CD1c-positive myeloid dendritic cell (primary cell): Measurements from ENCODE around the gene MNT.
A peak's percentile ranks its signal among the peaks of the same experiment; 100 is the strongest.
"Not testable (repeated sequence)": the region's sequence is repeated elsewhere in the genome, so short reads cannot be mapped to it uniquely, and the experiment has no call there.

Source experiments
- DNase-seq: peaks from one replicate; pipeline ENCODE4 v3.0.0-alpha.2; 2016; ENCODE audit errors: extremely low spot score

The MNT gene, protein sequence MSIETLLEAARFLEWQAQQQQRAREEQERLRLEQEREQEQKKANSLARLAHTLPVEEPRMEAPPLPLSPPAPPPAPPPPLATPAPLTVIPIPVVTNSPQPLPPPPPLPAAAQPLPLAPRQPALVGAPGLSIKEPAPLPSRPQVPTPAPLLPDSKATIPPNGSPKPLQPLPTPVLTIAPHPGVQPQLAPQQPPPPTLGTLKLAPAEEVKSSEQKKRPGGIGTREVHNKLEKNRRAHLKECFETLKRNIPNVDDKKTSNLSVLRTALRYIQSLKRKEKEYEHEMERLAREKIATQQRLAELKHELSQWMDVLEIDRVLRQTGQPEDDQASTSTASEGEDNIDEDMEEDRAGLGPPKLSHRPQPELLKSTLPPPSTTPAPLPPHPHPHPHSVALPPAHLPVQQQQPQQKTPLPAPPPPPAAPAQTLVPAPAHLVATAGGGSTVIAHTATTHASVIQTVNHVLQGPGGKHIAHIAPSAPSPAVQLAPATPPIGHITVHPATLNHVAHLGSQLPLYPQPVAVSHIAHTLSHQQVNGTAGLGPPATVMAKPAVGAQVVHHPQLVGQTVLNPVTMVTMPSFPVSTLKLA

GRCh38 chr17:2400877-2401425 lies at the start of gene MNT:
Gene MNT, minus strand, starts transcription at chr17:2401060. Its CDS starts 348 bp downstream, at chr17:2400712.
- peak; percentile 98 for DNase-seq

GRCh38 chr17:2450016-2450650 lies 49.3 kb upstream of the MNT start:
- DNase-seq = no peak

DNA sequence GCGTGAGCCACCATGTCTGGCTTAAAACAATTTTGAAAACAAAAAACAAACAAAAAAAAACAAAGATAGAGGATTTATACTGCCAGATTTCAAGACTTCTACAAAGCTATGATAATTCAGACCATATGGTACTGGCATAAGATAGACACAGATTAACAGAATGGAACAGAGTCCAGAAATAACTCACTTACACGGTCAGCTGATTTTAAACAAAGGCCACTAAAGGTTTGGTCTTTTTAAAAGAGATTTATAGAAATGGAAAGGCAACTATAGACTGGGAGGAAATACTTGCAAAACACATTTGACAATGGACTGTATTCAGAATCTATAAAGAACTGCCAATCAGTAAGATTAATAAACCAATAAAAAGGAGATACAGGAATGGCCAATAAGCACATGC lies 48.6 kb upstream of the MNT start:
- no peak for DNase-seq

GRCh38 chr17:2447479-2447878 lies 46.6 kb upstream of the MNT start:
- DNase-seq = not testable (repeated sequence)

GRCh38 chr17:2445638-2446037 lies 44.8 kb upstream of the MNT start:
- no peak for DNase-seq

GRCh38 chr17:2444382-2444781 lies 43.5 kb upstream of the MNT start:
- DNase-seq = no peak

GRCh38 chr17:2442166-2442565 lies 41.3 kb upstream of the MNT start:
- no peak for DNase-seq

- no peak for DNase-seq
Measured at GRCh38 chr17:2440930-2441329, 40.1 kb upstream of the MNT start.

- peak; percentile 91 for DNase-seq
Measured at GRCh38 chr17:2439997-2440396, 39.1 kb upstream of the MNT start.

DNA sequence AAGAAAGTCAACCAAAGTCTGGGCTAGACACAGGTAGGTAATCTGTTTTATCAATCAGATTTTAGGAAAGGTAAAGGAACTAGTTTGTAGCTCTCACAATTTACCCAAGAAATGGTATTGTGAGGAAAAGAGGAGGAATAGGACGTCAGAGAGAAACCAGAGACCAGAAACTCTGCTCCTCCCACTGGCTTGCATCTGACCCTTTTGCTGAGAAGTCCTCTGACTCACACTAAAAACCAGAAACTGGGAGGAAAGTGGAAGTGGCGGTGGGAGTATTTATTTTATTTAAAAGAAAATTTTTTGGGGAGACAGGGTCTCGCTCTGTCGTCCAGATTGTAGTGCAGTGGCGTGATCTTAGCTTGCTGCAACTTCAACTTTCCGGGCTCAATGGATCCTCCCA lies 38.0 kb upstream of the MNT start:
- peak; percentile 91 for DNase-seq

DNA sequence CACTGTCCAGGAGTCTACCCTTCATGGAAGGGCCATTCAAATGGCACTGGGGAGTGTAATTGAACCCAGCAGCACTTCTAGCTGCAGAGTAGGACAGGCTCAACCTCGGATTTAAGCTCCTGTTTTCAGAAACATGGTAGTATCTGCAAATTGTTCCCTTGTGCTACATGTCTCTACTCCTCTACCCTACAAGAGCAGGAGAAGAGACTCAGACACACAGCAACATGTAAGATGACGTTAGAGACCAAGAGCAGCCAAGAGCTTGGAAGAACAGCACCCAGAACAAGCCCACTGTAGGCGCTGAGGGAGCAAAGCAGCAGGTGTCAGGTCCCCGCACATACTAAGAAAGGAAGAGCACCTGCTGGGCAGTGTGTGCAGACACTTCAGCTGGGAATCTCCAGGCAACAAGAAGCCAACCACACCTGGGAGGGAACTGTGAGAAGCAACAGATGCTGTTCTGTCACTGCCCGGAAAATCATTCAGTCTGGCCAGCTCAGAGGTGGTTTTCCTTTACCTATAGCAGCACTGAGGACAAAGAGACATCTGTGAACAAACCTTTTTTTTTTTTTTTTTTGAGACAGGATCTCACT lies 35.6 kb upstream of the MNT start:
- no peak for DNase-seq

DNA sequence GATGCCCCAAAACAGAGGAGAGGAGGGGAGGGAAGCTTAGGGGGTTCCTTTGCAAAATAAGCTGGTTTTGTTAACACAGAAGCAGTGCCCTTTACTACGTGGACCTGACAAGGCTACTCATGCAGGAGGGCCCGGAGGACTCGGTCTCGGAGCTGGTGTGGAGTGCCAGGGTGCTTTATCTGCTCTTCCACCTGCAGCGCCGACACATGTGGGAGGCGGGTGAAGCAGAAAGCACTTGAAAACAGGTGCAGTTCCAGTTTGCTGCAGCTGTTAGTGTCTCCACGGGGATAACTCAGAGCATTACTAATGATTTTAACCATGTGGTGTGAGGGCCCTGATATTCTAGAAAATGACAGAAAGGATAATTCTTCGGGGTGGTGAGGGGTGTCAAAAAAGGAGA lies 35.0 kb upstream of the MNT start:
- DNase-seq = no peak

DNA sequence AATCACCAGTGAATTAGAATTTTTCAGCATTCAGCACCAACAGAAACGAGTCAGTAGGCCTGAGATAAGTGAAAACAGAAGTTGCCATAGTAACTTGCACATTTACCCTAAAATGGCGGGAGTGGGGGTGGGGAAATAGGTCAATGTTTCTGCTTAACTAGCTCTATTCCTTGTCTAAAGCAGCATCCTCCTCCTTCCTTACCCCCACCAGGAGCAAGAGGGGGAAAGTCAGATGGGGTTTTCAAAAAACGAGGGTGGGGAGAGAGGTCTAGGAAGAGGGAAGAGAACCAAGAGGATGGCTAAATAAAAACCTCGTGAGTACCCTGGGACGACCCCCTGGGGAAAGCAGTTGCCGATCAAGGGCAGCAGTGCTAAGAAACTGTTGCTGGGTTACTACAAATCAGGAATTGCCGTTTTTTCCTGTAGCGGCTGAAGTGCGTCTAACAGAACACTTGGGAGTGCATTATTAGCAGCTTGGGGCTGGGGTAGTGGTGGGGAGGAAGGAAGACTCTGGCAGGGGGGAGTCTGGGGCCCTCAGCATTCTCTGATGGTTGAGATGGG lies 34.4 kb upstream of the MNT start:
- peak; percentile 36 for DNase-seq

- DNase-seq = peak; percentile 60
Measured at GRCh38 chr17:2433696-2434095, 32.8 kb upstream of the MNT start.

DNA sequence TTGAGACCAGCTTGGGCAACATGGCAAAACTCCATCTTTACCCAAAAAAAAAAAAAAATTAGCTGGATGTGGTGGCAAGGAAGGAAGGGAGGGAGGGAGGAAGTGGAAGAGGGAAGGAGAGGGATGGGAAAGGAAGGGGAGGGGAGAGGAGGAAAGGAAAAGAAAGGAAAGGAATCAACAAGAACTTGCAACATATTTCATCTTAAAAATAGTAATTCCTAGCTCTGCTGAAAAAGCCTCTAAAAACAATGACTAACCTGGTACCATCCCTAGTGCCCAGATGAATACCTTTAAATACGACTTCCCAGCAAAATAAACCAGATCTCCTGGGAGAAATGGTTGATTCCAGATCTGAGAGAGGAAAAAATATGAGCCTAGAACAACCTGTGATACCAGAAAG lies 27.1 kb upstream of the MNT start:
- DNase-seq = no peak

DNA sequence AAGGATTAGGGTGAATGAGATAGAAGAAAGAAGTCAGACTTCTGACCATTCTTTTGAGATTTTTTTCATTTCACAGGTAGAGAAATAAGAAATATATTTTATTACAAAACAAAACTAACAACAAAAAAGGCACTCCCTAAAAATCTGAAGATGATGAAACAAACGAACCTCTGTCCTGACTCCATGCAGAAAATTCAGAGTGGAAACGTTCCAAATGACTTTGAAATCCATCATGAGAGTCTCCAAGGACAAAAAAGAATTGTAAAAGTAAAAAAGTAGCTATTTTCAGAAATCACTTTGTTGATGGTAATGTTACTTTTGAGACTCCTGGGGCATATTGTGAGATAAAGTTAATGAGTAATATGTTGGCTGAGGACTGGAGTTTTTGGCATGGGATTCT lies 26.4 kb upstream of the MNT start:
- DNase-seq = no peak

DNA sequence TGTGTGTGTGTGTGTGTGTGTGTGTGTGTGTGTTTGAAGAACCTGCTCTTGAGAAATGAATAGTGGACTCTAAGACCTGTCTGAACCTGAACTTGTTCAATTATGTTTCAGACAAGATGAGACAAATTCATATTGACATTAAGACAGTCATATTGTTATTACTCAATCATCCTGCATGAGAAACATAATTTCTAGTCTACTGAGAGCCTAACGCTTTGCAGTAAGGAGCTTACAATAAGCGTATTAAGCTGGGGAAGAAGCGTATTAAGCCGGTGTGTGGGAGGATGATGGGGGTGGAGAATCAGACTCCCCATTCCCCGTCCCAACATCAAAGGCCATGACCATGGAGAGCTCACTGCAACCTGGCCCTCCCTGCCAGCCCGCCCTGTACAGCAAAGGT lies 22.4 kb upstream of the MNT start:
- no peak for DNase-seq

GRCh38 chr17:2421315-2422147 lies 20.7 kb upstream of the MNT start:
- DNase-seq = no peak

DNA sequence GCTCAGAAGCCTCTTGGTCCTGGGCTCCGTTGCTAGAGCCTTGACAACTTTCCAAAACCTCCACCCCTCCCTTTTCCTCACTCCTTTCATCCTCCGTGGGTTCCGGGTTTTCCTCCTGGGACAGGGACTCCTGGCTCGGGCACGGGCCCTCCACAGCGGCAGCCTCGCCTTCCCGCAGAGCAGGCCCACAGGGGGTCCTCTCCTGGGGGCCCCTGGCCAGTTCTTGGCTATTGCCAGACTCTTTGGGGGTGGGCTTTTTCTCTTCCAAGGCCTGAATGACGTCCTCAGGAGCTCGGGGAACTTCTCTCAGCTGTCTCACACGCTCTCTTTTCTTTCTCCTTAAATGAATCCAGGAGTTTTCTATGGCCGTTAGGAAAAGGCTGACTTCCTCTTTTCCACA lies 19.3 kb upstream of the MNT start:
- no peak for DNase-seq

DNA sequence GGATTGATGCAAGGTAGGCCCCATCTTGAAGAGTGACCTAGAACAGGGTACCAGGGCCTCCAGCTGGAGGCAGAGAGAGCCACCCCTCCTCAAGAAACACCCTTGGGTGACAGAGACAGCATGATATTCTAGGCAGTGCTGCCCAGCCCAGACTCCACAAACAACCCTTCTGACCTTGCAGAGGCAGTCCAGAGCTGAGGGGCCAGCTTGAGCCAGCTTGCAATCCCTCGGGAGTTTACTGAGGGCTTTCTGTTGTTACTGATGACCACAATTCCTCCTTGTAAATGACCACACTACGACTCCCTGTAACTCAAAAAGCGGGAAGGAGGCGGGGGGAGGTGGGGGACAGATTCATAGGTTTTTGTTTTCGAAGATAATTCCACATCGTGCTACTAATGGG lies 18.6 kb upstream of the MNT start:
- no peak for DNase-seq

- no peak for DNase-seq
Measured at GRCh38 chr17:2418572-2418971, 17.7 kb upstream of the MNT start.
